K562 (cell line): Measurements from ENCODE around the gene TMEM156. TPM values are rescaled to one million over a fixed set of nuclear protein-coding genes. Genes with fewer than 3 reads are reported as not detected.
A peak's percentile ranks its signal among the peaks of the same experiment; 100 is the strongest.

Experiments
- ATF1 ChIP-seq, 2 experiments: fragments of 450-650 bp in 1 of 2; IDR thresholded peaks; 2 replicates each; pipeline ENCODE4 v1.6.1; 2016; ENCODE audit warnings: missing compliant biosample characterization in 1 of 2, missing genetic modification characterization in 1 of 2
- BHLHE40 ChIP-seq: IDR thresholded peaks from 2 replicates; pipeline ENCODE4 v1.6.1; 2011; ENCODE audit warnings: low read length, improper control_type of control experiment
- CHD4 ChIP-seq: fragments of 200-600 bp; sonication (generic); IDR thresholded peaks from 3 replicates; pipeline ENCODE4 v1.6.1; 2012; ENCODE audit warnings: low read depth, mild to moderate bottlenecking, mixed read lengths, low read length, inconsistent platforms; ENCODE audit not compliant: insufficient read depth, insufficient replicate concordance, poor library complexity, severe bottlenecking
- DNMT1 ChIP-seq: fragments of 450-650 bp; IDR thresholded peaks from 2 replicates; pipeline ENCODE4 v1.6.1; 2016; ENCODE audit warnings: antibody characterized with exemption, mild to moderate bottlenecking
- FIP1L1 ChIP-seq: fragments of 200-400 bp; formaldehyde crosslinking; IDR thresholded peaks from 2 replicates; pipeline ENCODE4 v1.6.1; 2018; ENCODE audit warnings: mild to moderate bottlenecking, low read depth, low read length; ENCODE audit not compliant: poor library complexity, severe bottlenecking
- JUND ChIP-seq, 2 experiments: IDR thresholded peaks; 2 replicates in 1 of 2; 3 replicates in 1 of 2; pipeline ENCODE4 v1.6.1; 2011; ENCODE audit warnings: borderline replicate concordance in 2 of 2, low read depth in 2 of 2, low read length in 2 of 2, improper control_type of control experiment in 1 of 2, missing biosample characterization in 1 of 2, missing genetic modification characterization in 1 of 2, missing genetic modification reagents in 1 of 2
- MCM7 ChIP-seq, 2 experiments: fragments of 450-650 bp; IDR thresholded peaks; 2 replicates each; pipeline ENCODE4 v1.6.1; 2016 to 2018
- NCOA6 ChIP-seq: fragments of 450-650 bp; IDR thresholded peaks from 2 replicates; pipeline ENCODE4 v1.6.1; 2017; ENCODE audit warnings: mild to moderate bottlenecking
- NFE2 ChIP-seq: IDR thresholded peaks from 2 replicates; pipeline ENCODE4 v1.6.1; 2014; ENCODE audit warnings: antibody characterized with exemption, low read depth
- NFRKB ChIP-seq: fragments of 450-650 bp; IDR thresholded peaks from 2 replicates; pipeline ENCODE4 v1.6.1; 2016; ENCODE audit warnings: low read depth
- STAG1 ChIP-seq: sonication (generic); formaldehyde crosslinking; IDR thresholded peaks from 2 replicates; pipeline ENCODE4 v1.5.0; 2020; ENCODE audit warnings: missing genetic modification reagents, borderline replicate concordance
- TBP ChIP-seq: optimal IDR thresholded peaks from 2 replicates; pipeline ENCODE3; 2011; ENCODE audit warnings: low read depth, low read length, improper control_type of control experiment
- ZC3H4 ChIP-seq: sonication (generic); formaldehyde crosslinking; IDR thresholded peaks from 2 replicates; pipeline ENCODE4 v1.9.0; 2021; ENCODE audit warnings: missing genetic modification reagents, borderline replicate concordance
- ZFP36 ChIP-seq: fragments of 150-350 bp; IDR thresholded peaks from 2 replicates; pipeline ENCODE4 v1.6.1; 2018; ENCODE audit warnings: low read length, low read depth; ENCODE audit not compliant: partially characterized antibody
- ZKSCAN1 ChIP-seq: fragments of 150-350 bp; IDR thresholded peaks from 2 replicates; pipeline ENCODE4 v1.6.1; 2016; ENCODE audit warnings: low read depth, low read length
- ZNF551 ChIP-seq: fragments of 250-450 bp; sonication (Bioruptor Pico); IDR thresholded peaks from 2 replicates; pipeline ENCODE4 v1.5.0; 2021; ENCODE audit warnings: mild to moderate bottlenecking, moderate library complexity
- polyA plus RNA-seq, 8 experiments: library from polyadenylated mRNA; depleted of rRNA in 4 of 8; stranded (reverse) in 5 of 8; unstranded in 3 of 8; fragments of >200 nt; fragmentation: Nextera tagmentation in 2 of 8; fragmentation: Illumina TruSeq in 1 of 8; extraction: Ambion mirVana in 2 of 8; extraction: Trizol in 1 of 8; gene quantifications; 2 replicates each; pipeline versions ENCODE4 v1.2.1 to v1.2.3, GENCODE V29; 2011 to 2014; ENCODE audit warnings: inconsistent platforms in 1 of 8, missing spikeins in 1 of 8
- total RNA-seq, 7 experiments: library from RNA; depleted of rRNA in 6 of 7; stranded (reverse); fragments of >200 nt in 6 of 7; fragmentation: Illumina TruSeq in 2 of 7; extraction: Trizol in 2 of 7; gene quantifications; 2 replicates each; pipeline versions ENCODE4 v1.2.1 to v1.2.3, GENCODE V29; 2011 to 2021; ENCODE audit warnings: low replicate concordance in 1 of 7
- TF ChIP-seq, protein P1 (sequence below): fragments of 450-650 bp; IDR thresholded peaks from 2 replicates; pipeline ENCODE4 v1.6.1; 2016; ENCODE audit warnings: low read depth
- TF ChIP-seq, protein P2 (sequence below): fragments of 450-650 bp; IDR thresholded peaks from one replicate; pipeline ENCODE4 v1.6.1; 2018; ENCODE audit warnings: mild to moderate bottlenecking, moderate library complexity; ENCODE audit not compliant: partially characterized antibody

TMEM156 gene
- total and polyA plus RNA-seq, 9 of the 15 experiments (the other 6 are each of a cell fraction or from before 2014, with no cell fraction given), result 3.5 to 9.6 (median 6.4) TPM

DNA sequence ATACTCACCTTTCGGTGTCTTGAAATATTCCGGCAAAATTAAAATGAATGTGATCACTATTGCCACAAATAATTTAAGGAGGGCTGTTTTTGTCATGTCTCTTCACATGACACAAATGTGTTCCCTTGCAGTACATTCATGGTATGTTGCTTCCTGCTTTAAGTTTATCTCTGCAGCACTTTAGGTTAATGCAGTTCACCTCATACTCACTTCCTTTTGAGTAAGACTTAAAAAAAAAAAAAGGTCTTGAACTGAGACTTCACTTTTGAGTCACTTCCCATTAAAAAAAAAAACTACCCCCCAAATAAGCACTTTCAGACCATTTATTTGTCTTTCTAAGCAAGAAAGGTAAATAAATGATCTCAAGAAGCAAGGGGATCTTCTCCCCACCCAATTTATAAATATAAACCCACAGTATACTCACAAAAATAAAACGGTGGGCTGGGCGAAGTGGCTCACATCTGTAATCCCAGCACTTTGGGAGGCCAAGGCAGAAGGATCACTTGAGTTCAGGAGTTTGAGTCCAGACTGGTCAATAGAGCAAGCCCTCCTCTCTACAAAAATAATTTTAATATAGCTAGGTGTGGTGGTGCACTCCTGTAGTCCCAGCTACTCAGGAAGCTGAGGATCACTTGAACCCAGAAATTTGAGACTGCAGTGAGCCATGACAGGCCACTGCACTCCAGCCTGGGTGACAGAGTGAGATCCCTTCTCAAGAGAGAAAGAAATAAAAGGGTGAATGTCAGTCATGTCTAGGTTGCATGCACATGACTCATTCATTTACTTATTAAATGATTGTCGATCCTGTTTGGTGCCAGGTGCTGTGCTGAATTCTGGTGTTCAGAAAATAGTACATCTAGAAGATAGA lies at the start of gene TMEM156 (continued):
- TF ChIP-seq, protein P1, sequence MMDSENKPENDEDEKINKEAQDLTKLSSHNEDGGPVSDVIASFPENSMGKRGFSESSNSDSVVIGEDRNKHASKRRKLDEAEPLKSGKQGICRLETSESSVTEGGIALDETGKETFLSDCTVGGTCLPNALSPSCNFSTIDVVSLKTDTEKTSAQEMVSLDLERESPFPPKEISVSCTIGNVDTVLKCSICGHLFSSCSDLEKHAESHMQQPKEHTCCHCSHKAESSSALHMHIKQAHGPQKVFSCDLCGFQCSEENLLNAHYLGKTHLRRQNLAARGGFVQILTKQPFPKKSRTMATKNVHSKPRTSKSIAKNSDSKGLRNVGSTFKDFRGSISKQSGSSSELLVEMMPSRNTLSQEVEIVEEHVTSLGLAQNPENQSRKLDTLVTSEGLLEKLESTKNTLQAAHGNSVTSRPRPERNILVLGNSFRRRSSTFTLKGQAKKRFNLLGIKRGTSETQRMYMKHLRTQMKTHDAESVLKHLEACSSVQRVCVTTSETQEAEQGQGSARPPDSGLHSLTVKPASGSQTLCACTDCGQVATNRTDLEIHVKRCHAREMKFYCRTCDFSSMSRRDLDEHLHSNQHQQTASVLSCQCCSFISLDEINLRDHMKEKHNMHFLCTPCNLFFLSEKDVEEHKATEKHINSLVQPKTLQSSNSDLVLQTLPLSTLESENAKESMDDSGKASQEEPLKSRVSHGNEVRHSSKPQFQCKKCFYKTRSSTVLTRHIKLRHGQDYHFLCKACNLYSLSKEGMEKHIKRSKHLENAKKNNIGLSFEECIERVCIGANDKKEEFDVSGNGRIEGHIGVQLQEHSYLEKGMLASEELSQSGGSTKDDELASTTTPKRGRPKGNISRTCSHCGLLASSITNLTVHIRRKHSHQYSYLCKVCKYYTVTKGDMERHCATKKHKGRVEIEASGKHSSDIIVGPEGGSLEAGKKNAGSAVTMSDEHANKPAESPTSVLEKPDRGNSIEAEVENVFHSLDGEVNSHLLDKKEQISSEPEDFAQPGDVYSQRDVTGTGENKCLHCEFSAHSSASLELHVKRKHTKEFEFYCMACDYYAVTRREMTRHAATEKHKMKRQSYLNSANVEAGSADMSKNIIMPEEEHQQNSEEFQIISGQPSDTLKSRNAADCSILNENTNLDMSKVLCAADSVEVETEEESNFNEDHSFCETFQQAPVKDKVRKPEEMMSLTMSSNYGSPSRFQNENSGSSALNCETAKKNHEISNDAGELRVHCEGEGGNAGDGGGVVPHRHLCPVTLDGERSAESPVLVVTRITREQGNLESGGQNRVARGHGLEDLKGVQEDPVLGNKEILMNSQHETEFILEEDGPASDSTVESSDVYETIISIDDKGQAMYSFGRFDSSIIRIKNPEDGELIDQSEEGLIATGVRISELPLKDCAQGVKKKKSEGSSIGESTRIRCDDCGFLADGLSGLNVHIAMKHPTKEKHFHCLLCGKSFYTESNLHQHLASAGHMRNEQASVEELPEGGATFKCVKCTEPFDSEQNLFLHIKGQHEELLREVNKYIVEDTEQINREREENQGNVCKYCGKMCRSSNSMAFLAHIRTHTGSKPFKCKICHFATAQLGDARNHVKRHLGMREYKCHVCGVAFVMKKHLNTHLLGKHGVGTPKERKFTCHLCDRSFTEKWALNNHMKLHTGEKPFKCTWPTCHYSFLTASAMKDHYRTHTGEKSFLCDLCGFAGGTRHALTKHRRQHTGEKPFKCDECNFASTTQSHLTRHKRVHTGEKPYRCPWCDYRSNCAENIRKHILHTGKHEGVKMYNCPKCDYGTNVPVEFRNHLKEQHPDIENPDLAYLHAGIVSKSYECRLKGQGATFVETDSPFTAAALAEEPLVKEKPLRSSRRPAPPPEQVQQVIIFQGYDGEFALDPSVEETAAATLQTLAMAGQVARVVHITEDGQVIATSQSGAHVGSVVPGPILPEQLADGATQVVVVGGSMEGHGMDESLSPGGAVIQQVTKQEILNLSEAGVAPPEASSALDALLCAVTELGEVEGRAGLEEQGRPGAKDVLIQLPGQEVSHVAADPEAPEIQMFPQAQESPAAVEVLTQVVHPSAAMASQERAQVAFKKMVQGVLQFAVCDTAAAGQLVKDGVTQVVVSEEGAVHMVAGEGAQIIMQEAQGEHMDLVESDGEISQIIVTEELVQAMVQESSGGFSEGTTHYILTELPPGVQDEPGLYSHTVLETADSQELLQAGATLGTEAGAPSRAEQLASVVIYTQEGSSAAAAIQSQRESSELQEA, result no peak
- TF ChIP-seq ZKSCAN1 (no peak), NCOA6 (no peak), NFE2 (peak; percentile 25; the same call in 1 of the 2 replicates), BHLHE40 (no peak), ZC3H4 (CRISPR knock-in tag) (no peak), MCM7 (IDR thresholded peaks at IDR 0.05) (no peak), ATF1 (CRISPR knock-in tag; IDR thresholded peaks at IDR 0.05) (no peak), ATF1 (tag; IDR thresholded peaks at IDR 0.05) (peak; percentile 32; the same call in 1 of the 2 replicates), DNMT1 (no peak), ZNF551 (CRISPR knock-in tag) (no peak), TBP (peak; percentile 60), ZFP36 (no peak), JUND (IDR thresholded peaks at IDR 0.05; ENCODE audit: borderline replicate concordance, low read depth, low read length) (peak; percentile 51; the same call in 1 of the 2 replicates), JUND (tag; IDR thresholded peaks at IDR 0.05; ENCODE audit: borderline replicate concordance, low read depth, low read length) (peak; percentile 17; the same call in 2 of the 3 replicates), STAG1 (no peak), NFRKB (peak; percentile 8; the same call in 1 of the 2 replicates), CHD4 (no peak), FIP1L1 (no peak)
- TF ChIP-seq, protein P2, sequence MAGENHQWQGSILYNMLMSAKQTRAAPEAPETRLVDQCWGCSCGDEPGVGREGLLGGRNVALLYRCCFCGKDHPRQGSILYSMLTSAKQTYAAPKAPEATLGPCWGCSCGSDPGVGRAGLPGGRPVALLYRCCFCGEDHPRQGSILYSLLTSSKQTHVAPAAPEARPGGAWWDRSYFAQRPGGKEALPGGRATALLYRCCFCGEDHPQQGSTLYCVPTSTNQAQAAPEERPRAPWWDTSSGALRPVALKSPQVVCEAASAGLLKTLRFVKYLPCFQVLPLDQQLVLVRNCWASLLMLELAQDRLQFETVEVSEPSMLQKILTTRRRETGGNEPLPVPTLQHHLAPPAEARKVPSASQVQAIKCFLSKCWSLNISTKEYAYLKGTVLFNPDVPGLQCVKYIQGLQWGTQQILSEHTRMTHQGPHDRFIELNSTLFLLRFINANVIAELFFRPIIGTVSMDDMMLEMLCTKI, result no peak
